ENCODE results near the gene SAC3D1. TPM values are rescaled to one million over a fixed set of nuclear protein-coding genes. Genes with fewer than 3 reads are reported as not detected.

Gene SAC3D1
- total RNA-seq, 1 donor from 2014 or later, result 12.6 TPM

DNA sequence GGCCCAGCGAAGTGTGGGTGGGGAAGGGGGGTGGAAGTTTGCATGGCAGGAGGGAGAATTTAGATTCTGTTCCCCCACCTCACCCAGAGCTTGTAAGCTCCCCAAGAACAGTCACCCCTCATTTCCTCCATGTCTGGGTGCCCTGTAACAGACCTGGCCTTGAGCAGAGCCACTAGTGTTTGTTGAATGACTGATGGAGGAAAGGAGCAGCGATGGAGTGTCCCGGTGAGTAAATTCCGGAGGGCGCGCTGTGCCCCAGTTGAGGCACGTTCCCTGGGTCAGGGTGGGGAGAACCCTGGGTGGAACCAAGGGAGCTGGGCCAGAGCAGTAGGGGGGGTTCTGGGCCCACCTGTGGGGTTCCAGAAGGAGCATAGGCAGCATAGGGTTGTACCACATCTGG lies 16.5 kb downstream of the SAC3D1 start:
- DNase-seq (no peak), ATAC-seq (no peak)
- H3K27ac ChIP-seq, result no peak overlapping the region
- TF ChIP-seq, protein P1, sequence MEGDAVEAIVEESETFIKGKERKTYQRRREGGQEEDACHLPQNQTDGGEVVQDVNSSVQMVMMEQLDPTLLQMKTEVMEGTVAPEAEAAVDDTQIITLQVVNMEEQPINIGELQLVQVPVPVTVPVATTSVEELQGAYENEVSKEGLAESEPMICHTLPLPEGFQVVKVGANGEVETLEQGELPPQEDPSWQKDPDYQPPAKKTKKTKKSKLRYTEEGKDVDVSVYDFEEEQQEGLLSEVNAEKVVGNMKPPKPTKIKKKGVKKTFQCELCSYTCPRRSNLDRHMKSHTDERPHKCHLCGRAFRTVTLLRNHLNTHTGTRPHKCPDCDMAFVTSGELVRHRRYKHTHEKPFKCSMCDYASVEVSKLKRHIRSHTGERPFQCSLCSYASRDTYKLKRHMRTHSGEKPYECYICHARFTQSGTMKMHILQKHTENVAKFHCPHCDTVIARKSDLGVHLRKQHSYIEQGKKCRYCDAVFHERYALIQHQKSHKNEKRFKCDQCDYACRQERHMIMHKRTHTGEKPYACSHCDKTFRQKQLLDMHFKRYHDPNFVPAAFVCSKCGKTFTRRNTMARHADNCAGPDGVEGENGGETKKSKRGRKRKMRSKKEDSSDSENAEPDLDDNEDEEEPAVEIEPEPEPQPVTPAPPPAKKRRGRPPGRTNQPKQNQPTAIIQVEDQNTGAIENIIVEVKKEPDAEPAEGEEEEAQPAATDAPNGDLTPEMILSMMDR (IDR thresholded peaks at IDR 0.05), result no peak
- no peak overlapping the region for H3K4me3 ChIP-seq
- intact Hi-C loops (cut with DNase I), result no loop called here
- no peaks in the 10 kb centered on the region for H3K36me3 ChIP-seq
- H3K27me3 ChIP-seq (ENCODE audit: low read depth), result no peaks in the 10 kb centered on the region
- no peaks in the 10 kb centered on the region for H3K9me3 ChIP-seq
- H3K4me1 ChIP-seq, result no peaks in the 10 kb centered on the region

DNA sequence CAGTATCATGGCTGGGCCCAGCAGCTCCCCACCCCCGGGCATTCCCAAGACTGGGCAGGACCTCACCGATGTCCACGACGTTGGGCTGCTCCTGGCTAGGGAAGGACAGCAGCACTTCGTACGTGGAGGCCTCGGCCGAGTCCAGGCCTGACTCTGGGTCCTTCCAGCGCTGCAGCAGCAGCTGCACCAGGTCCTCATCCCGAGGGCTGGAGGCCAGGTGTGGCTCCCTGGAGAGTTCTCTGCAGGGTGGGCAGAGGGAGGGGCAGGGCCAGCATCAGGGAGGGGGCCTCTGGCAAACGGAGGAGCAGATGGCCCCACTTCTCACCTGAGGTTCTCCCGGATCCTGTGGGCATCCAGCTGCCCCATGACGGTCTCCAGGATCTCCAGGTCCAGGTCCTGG lies 17.0 kb downstream of the SAC3D1 start:
- peak in 1 of 2 donors; percentile 10 for ATAC-seq
- TF ChIP-seq, protein P1 (IDR thresholded peaks at IDR 0.05), result no peak

DNA sequence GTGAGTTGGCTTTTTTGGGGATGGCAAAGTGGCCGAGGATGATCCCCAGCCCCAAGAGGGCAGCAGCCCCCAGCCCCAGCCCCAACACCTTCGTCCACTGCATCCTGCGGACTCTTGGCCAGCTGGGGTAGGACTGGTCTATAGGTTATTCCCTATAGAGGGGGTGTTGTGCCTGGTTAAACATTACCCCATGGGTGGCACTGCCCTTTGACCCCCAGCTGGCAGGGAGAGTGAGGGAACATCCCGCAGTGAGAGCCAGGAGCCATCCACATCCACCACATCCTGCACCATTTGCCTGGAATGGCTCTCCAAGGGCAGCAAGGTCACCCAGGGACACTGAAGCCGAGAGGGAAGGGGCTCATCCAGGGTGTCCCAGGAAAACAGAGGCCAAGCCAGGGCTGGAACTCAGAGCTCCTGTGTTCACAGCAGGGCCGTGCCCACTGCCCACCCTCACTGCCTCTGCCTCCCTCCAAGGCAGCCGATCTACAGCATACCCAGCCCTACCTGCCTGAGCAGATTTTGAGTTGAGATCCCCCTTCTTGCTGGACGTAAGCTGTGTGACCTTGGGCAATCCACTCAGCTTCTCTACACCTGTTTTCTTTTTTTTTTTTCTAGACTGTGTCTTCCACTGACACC lies 17.5 kb downstream of the SAC3D1 start, which contains the start of gene NAALADL1:
TSS of gene NAALADL1 (minus strand) at position 135 of the 636 bp plus-strand sequence. CDS start at position 103, 32 bp downstream.
- no peak for DNase-seq
- intact Hi-C loops (cut with DNase I), result no loop called here
- Histone ChIP-seq H3K9me3 (no peaks in the 10 kb centered on the region), H3K27me3 (ENCODE audit: low read depth) (no peaks in the 10 kb centered on the region), H3K4me1 (no peaks in the 10 kb centered on the region), H3K27ac (no peak within 1 kb of the TSS), H3K4me3 (no peak within 1 kb of the TSS), H3K36me3 (no peaks in the 10 kb centered on the region)
- TF ChIP-seq, protein P1 (IDR thresholded peaks at IDR 0.05), result no peak
- no peak for ATAC-seq

More for the DNA sequence above, 17.0 kb downstream of the SAC3D1 start:
- H3K4me1 ChIP-seq, result no peaks in the 10 kb centered on the region
- no peak overlapping the region for H3K27ac ChIP-seq
- DNase-seq, result no peak
- H3K9me3 ChIP-seq, result no peaks in the 10 kb centered on the region
- H3K4me3 ChIP-seq, result no peak overlapping the region
- intact Hi-C loops (cut with DNase I), result no loop called here
- no peaks in the 10 kb centered on the region for H3K36me3 ChIP-seq
- no peaks in the 10 kb centered on the region for H3K27me3 ChIP-seq (ENCODE audit: low read depth)

DNA sequence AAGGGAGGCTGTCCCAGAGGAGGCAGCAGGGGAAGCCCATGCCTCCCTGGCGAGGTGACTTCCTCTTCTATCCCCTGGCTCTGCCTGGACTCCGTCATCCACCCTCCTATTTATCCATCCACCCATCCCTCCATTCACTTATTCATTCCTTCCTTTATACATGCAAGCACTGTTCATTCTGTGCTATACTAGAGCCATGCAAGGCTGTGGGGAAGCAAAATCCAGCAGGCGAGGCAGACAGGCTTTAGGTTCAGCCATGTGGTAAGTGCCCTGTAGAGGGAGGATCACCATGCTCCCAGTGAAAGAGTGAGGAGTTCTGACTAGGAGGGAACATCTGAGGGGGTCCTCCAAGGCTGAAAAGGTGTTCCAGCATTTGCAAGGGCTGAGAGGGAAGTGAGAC lies 18.5 kb downstream of the SAC3D1 start:
- Histone ChIP-seq H3K4me3 (no peak overlapping the region), H3K27me3 (ENCODE audit: low read depth) (no peaks in the 10 kb centered on the region), H3K4me1 (no peaks in the 10 kb centered on the region), H3K9me3 (no peaks in the 10 kb centered on the region), H3K36me3 (no peaks in the 10 kb centered on the region), H3K27ac (no peak overlapping the region)
- no peak for ATAC-seq
- no peak for DNase-seq
- intact Hi-C loops (cut with DNase I), result no loop called here
- TF ChIP-seq, protein P1 (IDR thresholded peaks at IDR 0.05), result no peak

DNA sequence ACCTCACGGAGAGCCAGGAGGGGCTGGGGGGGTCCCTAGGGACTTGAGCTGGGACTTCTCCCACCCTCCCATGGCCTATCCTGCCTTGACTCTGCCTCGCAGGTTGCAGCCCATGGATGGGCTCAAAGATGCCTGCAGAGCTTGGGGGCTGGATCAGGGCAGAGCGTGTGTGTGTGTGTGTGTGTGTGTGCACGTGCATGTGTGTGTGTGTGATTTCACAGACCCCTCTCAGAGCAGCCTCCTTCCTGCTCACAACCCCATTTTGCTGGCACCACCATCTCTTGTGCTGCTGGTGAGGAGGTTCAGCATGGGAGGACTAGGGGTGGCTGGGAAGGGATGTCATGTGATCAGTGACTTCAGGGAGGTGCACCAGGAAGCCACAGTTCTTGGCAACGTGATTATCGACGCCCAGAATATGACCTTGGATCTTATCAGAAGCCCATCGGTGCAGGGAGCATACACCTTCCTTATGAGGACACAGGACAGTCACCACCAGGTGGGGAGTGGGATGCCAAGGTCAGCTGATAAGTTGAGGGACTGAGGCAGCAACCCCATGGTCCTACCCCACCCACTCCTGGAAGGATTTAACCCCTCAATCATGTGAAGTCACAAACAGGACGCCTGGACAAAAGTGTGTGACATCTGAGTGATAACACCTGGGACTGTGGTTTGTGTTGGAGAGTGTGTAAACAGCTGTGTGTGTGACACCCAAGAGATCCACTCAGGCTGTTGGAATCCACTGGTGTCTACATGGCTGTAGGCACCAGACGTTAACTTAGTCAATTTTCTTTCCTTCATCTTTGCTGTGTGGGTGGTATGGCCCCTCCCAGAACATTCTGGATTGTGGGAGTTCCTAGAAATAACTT lies 19.2 kb downstream of the SAC3D1 start:
- no peak for DNase-seq
- Histone ChIP-seq H3K4me1 (no peaks in the 10 kb centered on the region), H3K36me3 (no peaks in the 10 kb centered on the region), H3K27ac (no peak overlapping the region), H3K27me3 (ENCODE audit: low read depth) (no peaks in the 10 kb centered on the region), H3K4me3 (no peak overlapping the region), H3K9me3 (no peaks in the 10 kb centered on the region)
- no peak for ATAC-seq
- intact Hi-C loops (cut with DNase I), result no loop called here
- TF ChIP-seq, protein P1 (IDR thresholded peaks at IDR 0.05), result no peak
